Pancreas (tissue), 10 donors: ENCODE results near the gene INTS1. TPM values are rescaled to one million over a fixed set of nuclear protein-coding genes. Genes with fewer than 3 reads are reported as not detected.
"Not testable (repeated sequence)": the region's sequence is repeated elsewhere in the genome, so short reads cannot be mapped to it uniquely, and the experiment has no call there.

Experiments
- ATAC-seq, 4 donors: fragments of 200-7000 bp; cut with Tn5 transposase; one replicate each; pipeline versions ENCODE4 v1.8.0 to v1.9.1; 2020; ENCODE audit warnings: mild to moderate bottlenecking in 4 of 4, moderate library complexity in 4 of 4
- DNase-seq, 6 donors: peaks; one replicate each; pipeline ENCODE4 v3.0.0-alpha.2; 2020
- FAIRE-seq: peaks from 2 replicates; lab custom pipeline; 2012; peaks lifted over from hg19 to GRCh38; lab: Jason Lieb, UNC
- H3K27ac ChIP-seq, 4 donors: fragments of 200-600 bp; sonication (generic); 1 replicate in 3 of 4; 2 replicates in 1 of 4; pipeline versions ENCODE4 v1.5.0 to v1.8.0; 2020
- H3K27me3 ChIP-seq, 4 donors: fragments of 200-600 bp; one replicate each; pipeline ENCODE4 v1.8.0; 2021
- H3K36me3 ChIP-seq, 3 donors: fragments of 200-600 bp; sonication (generic) in 1 of 3; one replicate each; pipeline versions ENCODE4 v1.5.0 to v1.8.0; 2020 to 2021
- H3K4me1 ChIP-seq, 3 donors: fragments of 200-600 bp; one replicate each; pipeline ENCODE4 v1.8.0; 2021
- H3K4me3 ChIP-seq, 4 donors: fragments of 200-600 bp; sonication (generic) in 2 of 4; one replicate each; pipeline versions ENCODE4 v1.5.0 to v1.8.0; 2020 to 2021
- H3K9me3 ChIP-seq, 4 donors: fragments of 200-600 bp; one replicate each; pipeline ENCODE4 v1.8.0; 2021
- CTCF ChIP-seq, 4 donors: fragments of 200-600 bp; sonication (generic) in 3 of 4; IDR thresholded peaks; one replicate each; pipeline versions ENCODE4 v1.5.0 to v1.8.0; 2021; ENCODE audit warnings: antibody characterized with exemption in 4 of 4
- WGBS, 2 donors: extraction: QIAGEN DNeasy Blood & Tissue Kit; methylation state at CpG; one replicate each; pipeline ENCODE4 v1.1.7; 2013; 5-methylcytosine and 5-hydroxymethylcytosine counted together
- intact Hi-C, 3 donors: fragments of 100-400 bp; cut with DNase I; formaldehyde crosslinking; loops; one replicate each; pipeline versions ENCODE4 v1.11.1 to v1.14.2; 2022
- polyA plus RNA-seq, 2 donors: library from polyadenylated mRNA; stranded (reverse); fragments of 200-250 nt; gene quantifications; one replicate each; pipeline ENCODE4 v1.2.3, GENCODE V29; 2013
- total RNA-seq, 6 donors: library from RNA; stranded (reverse); fragmentation: NEBNext Ultra II Directional in 4 of 6; extraction: Animal tissue kit (Norgen Biotek cat#: 25700) in 4 of 6; gene quantifications; one replicate each; pipeline versions ENCODE4 v1.2.1 to v1.2.4, GENCODE V29; 2021 to 2023
- donor health status: healthy with polysubstance abuse.
- donor health status: DM: no; HTN: no; CAD: no; lungs with moderate emphysema.
- donor health status: DM: no; HTN: no; CAD: no.
- donor health status: control.
- donor health status: control.
- donor health status: Bipolar disorder and iron deficiency.
- donor health status: DM: yes; HTN: yes; CAD: no.
- donor health status: DM: no; HTN: no; CAD: no.
- donor health status: DM: no; HTN: no; CAD: no.
- donor health status: DM: yes; HTN: yes; CAD: no.

Gene INTS1
- total and polyA plus RNA-seq, 8 donors, result 45.0 to 166 (median 62.2) TPM

- no peaks in the 10 kb centered on the region for H3K9me3 ChIP-seq
- intact Hi-C loops, result loop anchor here in 1 of 3 donors (10.0 kb wide), 1 partner anchor 59 kb away; the partner anchor contains the start of gene INTS1
- H3K27ac ChIP-seq, result no peak overlapping the region
- no peaks in the 10 kb centered on the region for H3K36me3 ChIP-seq
- no peak for TF ChIP-seq CTCF (IDR thresholded peaks at IDR 0.05)
- no peak for ATAC-seq
- WGBS, 2 donors, result 88 to 94% methylated on average over 19 to 21 of the region's 21 CpGs
- H3K27me3 ChIP-seq, result no peaks in the 10 kb centered on the region
- no peak for DNase-seq
- H3K4me1 ChIP-seq, result no peaks in the 10 kb centered on the region
- no peak for FAIRE-seq
- H3K4me3 ChIP-seq, result no peak overlapping the region
Measured at GRCh38 chr7:1445341-1445740, 58.8 kb downstream of the INTS1 start.

- ATAC-seq (no peak), DNase-seq (no peak), FAIRE-seq (no peak)
- TF ChIP-seq CTCF (IDR thresholded peaks at IDR 0.05), result no peak
- H3K9me3 ChIP-seq, result no peaks in the 10 kb centered on the region
- no peaks in the 10 kb centered on the region for H3K36me3 ChIP-seq
- H3K27ac ChIP-seq, result no peak overlapping the region
- H3K4me3 ChIP-seq, result no peak overlapping the region
- intact Hi-C loops, result loop anchor here in 1 of 3 donors (10.0 kb wide), 1 partner anchor 60 kb away; the partner anchor contains the start of gene INTS1
- no peaks in the 10 kb centered on the region for H3K27me3 ChIP-seq
- WGBS, 2 donors, result 83 to 92% methylated on average over 22 to 24 of the region's 24 CpGs
- H3K4me1 ChIP-seq, result no peaks in the 10 kb centered on the region
Measured at GRCh38 chr7:1444925-1445322, 59.3 kb downstream of the INTS1 start.

- no peaks in the 10 kb centered on the region for H3K4me1 ChIP-seq
- intact Hi-C loops, result loop anchor here in 1 of 3 donors (10.0 kb wide), 1 partner anchor 60 kb away; the partner anchor contains the start of gene INTS1
- H3K27me3 ChIP-seq, result no peaks in the 10 kb centered on the region
- H3K36me3 ChIP-seq, result no peaks in the 10 kb centered on the region
- ATAC-seq (no peak), FAIRE-seq (no peak), DNase-seq (no peak)
- 93% methylated on average over 43 to 45 of the region's 45 CpGs for WGBS, 2 donors
- no peaks in the 10 kb centered on the region for H3K9me3 ChIP-seq
- H3K4me3 ChIP-seq, result no peak overlapping the region
- no peak for TF ChIP-seq CTCF (IDR thresholded peaks at IDR 0.05)
- H3K27ac ChIP-seq, result no peak overlapping the region
Measured at GRCh38 chr7:1444214-1444924, 59.8 kb downstream of the INTS1 start.

GRCh38 chr7:1443587-1444200, 60.5 kb downstream of the INTS1 start:
- H3K27ac ChIP-seq, FAIRE-seq, DNase-seq, H3K9me3 ChIP-seq, H3K4me1 ChIP-seq, H3K36me3 ChIP-seq, ATAC-seq, H3K27me3 ChIP-seq, H3K4me3 ChIP-seq: not testable (repeated sequence)
- 97 to 99% methylated on average over 23 to 27 of the region's 42 CpGs for WGBS, 2 donors
- intact Hi-C loops, result loop anchor here in 1 of 3 donors (10.0 kb wide), 1 partner anchor 61 kb away; the partner anchor contains the start of gene INTS1

- 91 to 93% methylated on average over 16 to 20 of the region's 20 CpGs for whole genome bisulfite sequencing, 2 donors
- no peaks in the 10 kb centered on the region for H3K4me1 ChIP-seq
- intact Hi-C loops, result loop anchor here in 1 of 3 donors (10.0 kb wide), 1 partner anchor 62 kb away; the partner anchor contains the start of gene INTS1
- no peak overlapping the region for H3K27ac ChIP-seq
- H3K4me3 ChIP-seq, result no peak overlapping the region
- no peak for DNase-seq
- TF ChIP-seq CTCF (IDR thresholded peaks at IDR 0.05), result no peak
- no peak for FAIRE-seq
- H3K9me3 ChIP-seq, result no peaks in the 10 kb centered on the region
- H3K36me3 ChIP-seq, result no peaks in the 10 kb centered on the region
- ATAC-seq, result no peak
- H3K27me3 ChIP-seq, result no peaks in the 10 kb centered on the region
Measured at GRCh38 chr7:1442355-1443124, 61.6 kb downstream of the INTS1 start.
